PC-9 (cell line): Measurements from ENCODE around the gene GPR50. TPM values are rescaled to one million over a fixed set of nuclear protein-coding genes. Genes with fewer than 3 reads are reported as not detected.

Experiments used
- BruUV-seq: library from RNA; stranded (reverse); fragments of 400-500 nt; replicated peaks from 2 replicates; lab custom pipeline; 2021; lab: Mats Ljungman, UMichigan
- CTCF ChIA-PET: fragments of 300-600 bp; sonication (Branson Sonifier 250); formaldehyde crosslinking; loops from one replicate; lab custom pipeline; 2022; ENCODE audit warnings: antibody characterized with exemption; lab: Charles Lee
- POLR2A ChIA-PET: fragments of 300-600 bp; sonication (Branson Sonifier 250); formaldehyde crosslinking; loops from one replicate; lab custom pipeline; 2022; ENCODE audit warnings: antibody characterized with exemption; ENCODE audit not compliant: unreplicated experiment; lab: Charles Lee
- DNase-seq, 2 experiments: peaks; one replicate each; pipeline versions ENCODE4 v3.0.0 to v3.0.0-alpha.2; 2015 to 2022; ENCODE audit warnings: mixed read lengths in 1 of 2
- H2AFZ ChIP-seq: fragments of 200-600 bp; sonication (generic); 2 replicates; pipeline ENCODE4 v1.8.1; 2017; ENCODE audit warnings: antibody characterized with exemption
- H3F3A ChIP-seq: fragments of 200-600 bp; sonication (generic); 2 replicates; pipeline ENCODE4 v1.8.1; 2017; ENCODE audit warnings: antibody characterized with exemption, mild to moderate bottlenecking, low read depth; ENCODE audit not compliant: insufficient read depth
- H3K27ac ChIP-seq: fragments of 200-600 bp; sonication (generic); 2 replicates; pipeline ENCODE4 v1.6.1; 2016; ENCODE audit warnings: mixed run types
- H3K27me3 ChIP-seq: fragments of 200-600 bp; sonication (generic); 2 replicates; pipeline ENCODE4 v1.6.1; 2016; ENCODE audit warnings: low read depth, mixed run types; ENCODE audit not compliant: insufficient read depth
- H3K36me3 ChIP-seq: fragments of 200-600 bp; sonication (generic); 2 replicates; pipeline ENCODE4 v1.6.1; 2016; ENCODE audit warnings: low read depth, mixed run types
- H3K4me1 ChIP-seq: fragments of 200-600 bp; sonication (generic); replicated peaks from 2 replicates; pipeline ENCODE4 v1.6.1; 2016; ENCODE audit warnings: mixed run types; ENCODE audit not compliant: insufficient read depth
- H3K4me2 ChIP-seq: fragments of 200-600 bp; sonication (generic); 2 replicates; pipeline ENCODE4 v1.6.1; 2017; ENCODE audit warnings: mixed run types
- H3K4me3 ChIP-seq: fragments of 200-600 bp; sonication (generic); 2 replicates; pipeline ENCODE4 v1.6.1; 2016; ENCODE audit warnings: mixed run types
- H3K79me2 ChIP-seq: fragments of 200-600 bp; sonication (generic); 2 replicates; pipeline ENCODE4 v1.6.1; 2017; ENCODE audit warnings: low read depth, mixed run types
- H3K9me2 ChIP-seq: fragments of 200-600 bp; sonication (generic); 2 replicates; pipeline ENCODE4 v1.8.1; 2017; ENCODE audit warnings: mild to moderate bottlenecking; ENCODE audit not compliant: insufficient read depth
- H3K9me3 ChIP-seq: fragments of 200-600 bp; sonication (generic); 2 replicates; pipeline ENCODE4 v1.8.1; 2016; ENCODE audit warnings: low read depth; ENCODE audit not compliant: insufficient read depth
- H4K20me1 ChIP-seq: fragments of 200-600 bp; sonication (generic); 2 replicates; pipeline ENCODE4 v1.8.1; 2017; ENCODE audit not compliant: insufficient read depth
- CTCF ChIP-seq: fragments of 200-600 bp; sonication (generic); conservative IDR thresholded peaks from 2 replicates; pipeline ENCODE4 v1.6.1; 2017; ENCODE audit warnings: mixed run types, antibody characterized with exemption, mild to moderate bottlenecking, moderate library complexity
- EZH2 ChIP-seq: fragments of 200-600 bp; sonication (generic); IDR thresholded peaks from 2 replicates; pipeline ENCODE4 v1.8.0; 2017; ENCODE audit warnings: antibody characterized with exemption, low read depth
- intact Hi-C: fragments of 100-400 bp; cut with micrococcal nuclease; formaldehyde crosslinking; loops from one replicate; pipeline ENCODE4 v1.10.0; 2022; ENCODE audit not compliant: unreplicated experiment
- total RNA-seq: library from RNA; stranded (reverse); gene quantifications from 2 replicates; pipeline ENCODE4 v1.2.3, GENCODE V29; 2021

Gene GPR50
- total RNA-seq, 1 experiment from 2014 or later = not detected

- no peak overlapping the region for H2AFZ ChIP-seq
- H3K4me2 ChIP-seq = no peak overlapping the region
- H4K20me1 ChIP-seq = no peaks in the 10 kb centered on the region
- ChIA-PET POLR2A (no interaction called here), CTCF (no interaction called here)
- H3K79me2 ChIP-seq = no peaks in the 10 kb centered on the region
- H3K27ac ChIP-seq = no peak overlapping the region
- TF ChIP-seq CTCF = peak; percentile 57; the same call in 1 of the 2 replicates
- TF ChIP-seq EZH2 = no peak
- no peaks in the 10 kb centered on the region for H3K36me3 ChIP-seq
- intact Hi-C loops = loop anchor here (5.0 to 10.0 kb wide), 3 partner anchors 352 to 1774 kb away; partner anchors contain the start of gene GABRQ
- H3F3A ChIP-seq = no peaks in the 10 kb centered on the region
- peaks cover 49% of the 10 kb centered on the region for H3K27me3 ChIP-seq
- DNase-seq = peak; percentile 41 to 57
- H3K4me3 ChIP-seq = no peak overlapping the region
- H3K4me1 ChIP-seq = no peaks in the 10 kb centered on the region
- no peaks in the 10 kb centered on the region for H3K9me3 ChIP-seq
- H3K9me2 ChIP-seq = no peaks in the 10 kb centered on the region
- no TSS peak for BruUV-seq
These were observed 23.3 kb upstream of the GPR50 start for GRCh38 chrX:151153086-151153485.

GRCh38 chrX:151153667-151154066, 22.7 kb upstream of the GPR50 start:
- Histone ChIP-seq H3K27me3 (peaks cover 43% of the 10 kb centered on the region), H3K9me2 (no peaks in the 10 kb centered on the region), H3K4me2 (no peak overlapping the region), H3K36me3 (no peaks in the 10 kb centered on the region), H3K9me3 (no peaks in the 10 kb centered on the region), H3K79me2 (no peaks in the 10 kb centered on the region), H2AFZ (no peak overlapping the region), H3F3A (no peaks in the 10 kb centered on the region), H3K4me1 (no peaks in the 10 kb centered on the region), H3K27ac (no peak overlapping the region), H4K20me1 (no peaks in the 10 kb centered on the region), H3K4me3 (no peak overlapping the region)
- ChIA-PET CTCF (no interaction called here), POLR2A (no interaction called here)
- TF ChIP-seq EZH2 = no peak
- TF ChIP-seq CTCF = no peak
- BruUV-seq = no TSS peak
- intact Hi-C loops = loop anchor here (5.0 to 10.0 kb wide), 3 partner anchors 351 to 1774 kb away; partner anchors contain the start of gene GABRQ
- DNase-seq = no peak

- Histone ChIP-seq H3K36me3 (no peaks in the 10 kb centered on the region), H3F3A (no peaks in the 10 kb centered on the region), H3K79me2 (no peaks in the 10 kb centered on the region), H2AFZ (no peak overlapping the region), H3K4me3 (no peak overlapping the region), H3K4me2 (no peak overlapping the region), H3K27ac (no peak overlapping the region), H3K9me3 (no peaks in the 10 kb centered on the region), H3K9me2 (no peaks in the 10 kb centered on the region), H3K27me3 (peaks cover 32% of the 10 kb centered on the region), H3K4me1 (no peaks in the 10 kb centered on the region), H4K20me1 (no peaks in the 10 kb centered on the region)
- BruUV-seq = no TSS peak
- ChIA-PET CTCF (no interaction called here), POLR2A (no interaction called here)
- intact Hi-C loops = loop anchor here (10.0 kb wide), 1 partner anchor 350 kb away; no protein-coding TSS in a partner anchor
- TF ChIP-seq EZH2 (no peak), CTCF (no peak)
- no peak for DNase-seq
These were observed 21.1 kb upstream of the GPR50 start for GRCh38 chrX:151155234-151155633.
